Kidney epithelial cell (primary cell): ENCODE data around the gene PARP4. TPM values are rescaled to one million over a fixed set of nuclear protein-coding genes. Genes with fewer than 3 reads are reported as not detected.
A peak's percentile ranks its signal among the peaks of the same experiment; 100 is the strongest.

Source experiments
- DNase-seq: peaks from one replicate; pipeline ENCODE4 v3.0.0-alpha.2; 2010; ENCODE audit warnings: low read depth
- H3K27me3 ChIP-seq: 2 replicates; pipeline ENCODE4 v1.6.0; 2011; ENCODE audit warnings: low read length; ENCODE audit not compliant: control insufficient read depth, insufficient read depth
- H3K36me3 ChIP-seq: 2 replicates; pipeline ENCODE4 v1.5.1; 2011; ENCODE audit warnings: low read length; ENCODE audit not compliant: control insufficient read depth, insufficient read depth
- H3K4me3 ChIP-seq: 2 replicates; pipeline ENCODE4 v1.5.1; 2011; ENCODE audit warnings: low read depth, mild to moderate bottlenecking, control low read depth, low read length
- total RNA-seq: library from RNA; depleted of rRNA; stranded (reverse); fragments of >200 nt; gene quantifications from 2 replicates; pipeline ENCODE4 v1.2.3, GENCODE V29; 2015
- TF ChIP-seq, protein P1 (sequence below): IDR thresholded peaks from 2 replicates; pipeline ENCODE4 v1.5.1; 2011; ENCODE audit warnings: mild to moderate bottlenecking, moderate library complexity, low read length, control low read depth, inconsistent platforms; ENCODE audit not compliant: insufficient read depth, poor library complexity, severe bottlenecking

PARP4 gene
- total RNA-seq, 1 donor from 2014 or later = 54.3 TPM

DNA sequence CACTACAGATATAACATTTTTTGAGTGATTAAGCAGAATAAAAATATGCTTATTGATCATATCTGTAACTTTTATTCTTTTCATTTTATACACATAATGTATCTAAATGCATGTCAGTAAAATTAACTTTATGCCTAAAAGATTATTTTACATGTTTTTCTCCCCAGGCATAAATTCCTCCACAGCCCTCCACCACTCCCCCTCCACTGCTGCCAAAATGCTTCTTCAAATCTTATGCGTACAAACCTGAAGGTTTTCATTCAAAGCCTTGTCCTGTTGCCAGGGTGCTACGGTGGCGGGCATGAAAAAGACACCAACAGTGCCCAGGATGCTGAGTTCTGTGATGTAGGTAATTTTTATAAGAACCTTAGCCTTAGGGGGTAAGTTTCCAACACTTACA lies 52.9 kb downstream of the PARP4 start:
- Histone ChIP-seq H3K36me3 (peaks cover 3% of the 10 kb centered on the region), H3K4me3 (no peak overlapping the region), H3K27me3 (no peaks in the 10 kb centered on the region)
- TF ChIP-seq, protein P1, sequence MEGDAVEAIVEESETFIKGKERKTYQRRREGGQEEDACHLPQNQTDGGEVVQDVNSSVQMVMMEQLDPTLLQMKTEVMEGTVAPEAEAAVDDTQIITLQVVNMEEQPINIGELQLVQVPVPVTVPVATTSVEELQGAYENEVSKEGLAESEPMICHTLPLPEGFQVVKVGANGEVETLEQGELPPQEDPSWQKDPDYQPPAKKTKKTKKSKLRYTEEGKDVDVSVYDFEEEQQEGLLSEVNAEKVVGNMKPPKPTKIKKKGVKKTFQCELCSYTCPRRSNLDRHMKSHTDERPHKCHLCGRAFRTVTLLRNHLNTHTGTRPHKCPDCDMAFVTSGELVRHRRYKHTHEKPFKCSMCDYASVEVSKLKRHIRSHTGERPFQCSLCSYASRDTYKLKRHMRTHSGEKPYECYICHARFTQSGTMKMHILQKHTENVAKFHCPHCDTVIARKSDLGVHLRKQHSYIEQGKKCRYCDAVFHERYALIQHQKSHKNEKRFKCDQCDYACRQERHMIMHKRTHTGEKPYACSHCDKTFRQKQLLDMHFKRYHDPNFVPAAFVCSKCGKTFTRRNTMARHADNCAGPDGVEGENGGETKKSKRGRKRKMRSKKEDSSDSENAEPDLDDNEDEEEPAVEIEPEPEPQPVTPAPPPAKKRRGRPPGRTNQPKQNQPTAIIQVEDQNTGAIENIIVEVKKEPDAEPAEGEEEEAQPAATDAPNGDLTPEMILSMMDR = no peak
- no peak for DNase-seq

DNA sequence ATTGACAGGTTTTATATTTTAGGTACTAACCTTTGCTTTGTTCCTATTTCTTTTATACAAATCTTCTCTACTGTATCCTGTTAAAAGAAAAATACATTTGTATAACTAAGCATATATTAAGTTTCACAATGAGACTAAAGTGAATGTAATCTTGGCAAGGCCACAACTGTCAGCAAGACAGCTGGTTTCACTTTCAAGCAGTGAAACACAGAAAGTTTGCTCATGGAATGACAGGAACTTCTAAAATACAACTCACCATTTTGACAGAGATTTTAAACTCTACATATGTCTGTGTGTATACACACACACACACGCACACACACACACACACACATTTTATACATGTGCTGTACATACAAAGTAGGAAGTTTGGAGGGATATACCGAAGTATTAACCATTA lies 53.3 kb downstream of the PARP4 start:
- Histone ChIP-seq H3K4me3 (no peak overlapping the region), H3K36me3 (peaks cover 3% of the 10 kb centered on the region), H3K27me3 (no peaks in the 10 kb centered on the region)
- TF ChIP-seq, protein P1 = no peak
- DNase-seq = no peak

DNA sequence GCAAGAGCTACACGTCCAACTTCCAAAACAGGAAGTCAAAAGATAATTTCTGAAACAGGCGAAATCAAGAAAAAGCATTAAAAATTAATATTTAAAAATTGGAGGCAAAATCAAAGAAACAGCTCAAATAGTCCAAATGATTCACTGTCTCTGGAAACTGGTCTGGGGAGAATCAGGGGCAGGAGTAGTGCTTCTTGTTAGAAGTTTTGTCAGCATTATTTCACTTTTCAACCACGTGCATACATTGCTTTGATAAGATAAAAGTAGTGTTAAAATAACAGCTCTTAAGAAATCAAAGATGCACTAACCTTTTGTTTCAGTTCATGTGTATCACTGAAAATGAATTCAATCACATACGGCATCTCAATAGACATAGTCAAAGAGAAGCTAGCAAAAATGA lies 53.8 kb downstream of the PARP4 start:
- TF ChIP-seq, protein P1 = no peak
- H3K36me3 ChIP-seq = peaks cover 3% of the 10 kb centered on the region

DNA sequence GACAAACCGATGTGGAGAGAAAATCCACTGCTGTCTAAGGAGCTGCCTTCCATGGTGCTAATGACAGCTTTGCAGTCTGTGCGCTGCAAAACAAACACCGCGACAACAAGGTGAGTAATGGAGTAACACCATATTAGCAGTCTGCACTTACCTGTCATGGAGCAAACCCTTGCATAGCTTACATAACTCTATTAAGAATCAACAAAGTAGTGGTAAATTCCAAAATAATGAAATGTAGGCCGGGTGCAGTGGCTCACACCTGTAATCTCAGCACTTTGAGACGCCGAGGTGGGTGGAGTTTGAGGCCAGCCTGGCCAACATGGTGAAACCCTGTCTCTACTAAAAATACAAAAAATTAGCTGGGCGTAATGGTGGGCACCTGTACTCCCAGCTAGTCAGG lies 56.2 kb downstream of the PARP4 start:
- no peaks in the 10 kb centered on the region for H3K27me3 ChIP-seq
- TF ChIP-seq, protein P1 = no peak
- no peak overlapping the region for H3K4me3 ChIP-seq
- H3K36me3 ChIP-seq = peaks cover 3% of the 10 kb centered on the region
- no peak for DNase-seq

More for the DNA sequence above, 53.8 kb downstream of the PARP4 start:
- Histone ChIP-seq H3K4me3 (no peak overlapping the region), H3K27me3 (no peaks in the 10 kb centered on the region)
- DNase-seq = no peak

DNA sequence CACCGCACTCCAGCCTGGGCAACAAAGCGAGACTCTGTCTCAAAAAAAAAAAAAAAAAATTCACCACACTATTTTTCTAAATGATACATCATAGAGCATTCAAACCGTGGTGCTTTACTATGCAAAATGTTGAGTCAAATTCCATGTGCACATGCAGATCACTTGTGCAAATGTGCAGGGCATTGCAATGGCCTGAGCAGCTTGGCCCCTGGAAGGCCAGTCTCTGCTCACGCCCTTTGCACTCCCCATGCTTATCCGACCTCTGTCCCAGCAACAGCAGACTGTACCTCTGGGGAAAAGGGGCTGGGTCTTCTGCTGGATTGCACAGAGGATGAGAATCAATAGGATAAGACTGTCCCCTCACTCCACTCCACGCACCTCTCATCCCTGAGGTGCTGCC lies 58.5 kb downstream of the PARP4 start:
- no peak for DNase-seq
- Histone ChIP-seq H3K27me3 (no peaks in the 10 kb centered on the region), H3K36me3 (peaks cover 3% of the 10 kb centered on the region), H3K4me3 (no peak overlapping the region)
- TF ChIP-seq, protein P1 = no peak

DNA sequence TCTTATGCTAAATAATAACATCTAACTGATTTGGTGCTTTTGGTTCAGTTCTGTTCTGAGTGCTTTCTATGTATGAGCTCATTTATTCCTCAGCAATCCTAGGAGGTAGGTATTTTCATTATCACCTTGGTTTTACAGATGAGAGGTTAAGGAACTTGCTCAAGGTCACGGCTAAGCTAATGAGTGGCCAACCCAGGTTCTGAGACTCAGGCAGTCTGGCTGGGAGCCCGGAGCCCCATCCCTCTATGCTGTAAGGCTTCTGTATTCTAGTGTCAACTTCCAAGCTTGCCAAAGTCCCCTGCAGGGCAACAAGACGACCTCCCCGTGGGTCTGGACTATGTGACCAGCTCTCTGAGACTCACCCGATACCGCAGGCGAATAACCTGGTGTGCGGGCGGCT lies 60.5 kb downstream of the PARP4 start:
- no peak overlapping the region for H3K4me3 ChIP-seq
- DNase-seq = peak; percentile 0
- H3K27me3 ChIP-seq = no peaks in the 10 kb centered on the region
- TF ChIP-seq, protein P1 = no peak
- H3K36me3 ChIP-seq = peaks cover 3% of the 10 kb centered on the region
